ENCODE data around the gene SCAP. TPM values are rescaled to one million over a fixed set of nuclear protein-coding genes. Genes with fewer than 3 reads are reported as not detected.

SCAP gene
- total RNA-seq, 4 donors from 2014 or later, result 73.4 to 128 (median 88.4) TPM

DNA sequence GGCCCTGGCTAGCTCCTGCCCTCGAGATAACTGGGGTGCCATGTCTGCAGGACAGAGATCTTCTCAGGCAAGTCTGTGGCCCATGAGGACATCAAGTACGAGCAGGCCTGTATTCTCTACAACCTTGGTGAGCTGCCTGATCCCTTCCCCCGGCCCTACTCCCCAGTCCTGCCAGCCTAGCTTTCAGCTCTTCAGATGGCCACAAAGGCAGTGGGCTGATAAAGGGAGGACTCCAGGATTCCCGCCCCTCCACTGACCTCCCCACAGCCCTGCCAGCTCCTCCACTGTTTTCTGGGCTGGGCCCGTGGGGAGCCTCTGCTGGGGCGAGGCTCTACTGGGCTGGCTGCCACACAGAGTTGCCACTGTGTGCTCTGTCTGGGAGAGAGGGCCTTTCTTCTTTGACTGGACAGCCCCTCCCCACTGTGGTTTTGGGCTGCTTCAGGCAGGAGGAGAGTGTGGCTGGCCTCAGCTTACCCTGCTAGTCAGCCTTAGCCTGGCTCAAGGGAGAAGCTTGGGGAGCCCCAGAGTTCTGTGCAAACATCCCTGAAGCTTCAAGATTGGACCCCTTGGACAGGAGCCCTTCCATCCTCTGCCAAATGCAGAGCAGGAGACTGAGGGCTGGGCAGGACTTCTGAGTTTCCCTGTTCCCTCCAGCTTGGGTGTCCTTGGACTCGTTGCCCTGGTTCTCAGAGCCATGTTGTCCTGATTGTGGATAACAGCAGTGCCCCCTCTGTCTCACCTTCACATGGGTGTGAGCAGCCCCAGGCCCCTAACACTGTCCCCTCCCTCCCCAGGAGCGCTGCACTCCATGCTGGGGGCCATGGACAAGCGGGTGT, 70.6 kb downstream of the SCAP start:
- Histone ChIP-seq H3K4me1 (peaks cover 0 to 42% (median 19%) of the 10 kb centered on the region in 4 donors), H3K27me3 (no peaks in the 10 kb centered on the region), H3K36me3 (peaks cover 0 to 70% (median 27%) of the 10 kb centered on the region in 3 donors), H3K27ac (peak overlapping the region; percentile 59 to 90 (median 78)), H3K9me3 (no peaks in the 10 kb centered on the region), H3K4me3 (no peak overlapping the region)
- no peak for TF ChIP-seq EP300 (IDR thresholded peaks at IDR 0.05)
- no peak for TF ChIP-seq POLR2A (IDR thresholded peaks at IDR 0.05)
- TF ChIP-seq, protein P1, sequence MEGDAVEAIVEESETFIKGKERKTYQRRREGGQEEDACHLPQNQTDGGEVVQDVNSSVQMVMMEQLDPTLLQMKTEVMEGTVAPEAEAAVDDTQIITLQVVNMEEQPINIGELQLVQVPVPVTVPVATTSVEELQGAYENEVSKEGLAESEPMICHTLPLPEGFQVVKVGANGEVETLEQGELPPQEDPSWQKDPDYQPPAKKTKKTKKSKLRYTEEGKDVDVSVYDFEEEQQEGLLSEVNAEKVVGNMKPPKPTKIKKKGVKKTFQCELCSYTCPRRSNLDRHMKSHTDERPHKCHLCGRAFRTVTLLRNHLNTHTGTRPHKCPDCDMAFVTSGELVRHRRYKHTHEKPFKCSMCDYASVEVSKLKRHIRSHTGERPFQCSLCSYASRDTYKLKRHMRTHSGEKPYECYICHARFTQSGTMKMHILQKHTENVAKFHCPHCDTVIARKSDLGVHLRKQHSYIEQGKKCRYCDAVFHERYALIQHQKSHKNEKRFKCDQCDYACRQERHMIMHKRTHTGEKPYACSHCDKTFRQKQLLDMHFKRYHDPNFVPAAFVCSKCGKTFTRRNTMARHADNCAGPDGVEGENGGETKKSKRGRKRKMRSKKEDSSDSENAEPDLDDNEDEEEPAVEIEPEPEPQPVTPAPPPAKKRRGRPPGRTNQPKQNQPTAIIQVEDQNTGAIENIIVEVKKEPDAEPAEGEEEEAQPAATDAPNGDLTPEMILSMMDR (IDR thresholded peaks at IDR 0.05), result no peak
- 24 to 35% methylated on average over 8 to 9 of the region's 9 CpGs for WGBS, 2 donors
- DNase-seq (ENCODE audit: low spot score in 2 of 2), result peak; percentile 28 to 52

DNA sequence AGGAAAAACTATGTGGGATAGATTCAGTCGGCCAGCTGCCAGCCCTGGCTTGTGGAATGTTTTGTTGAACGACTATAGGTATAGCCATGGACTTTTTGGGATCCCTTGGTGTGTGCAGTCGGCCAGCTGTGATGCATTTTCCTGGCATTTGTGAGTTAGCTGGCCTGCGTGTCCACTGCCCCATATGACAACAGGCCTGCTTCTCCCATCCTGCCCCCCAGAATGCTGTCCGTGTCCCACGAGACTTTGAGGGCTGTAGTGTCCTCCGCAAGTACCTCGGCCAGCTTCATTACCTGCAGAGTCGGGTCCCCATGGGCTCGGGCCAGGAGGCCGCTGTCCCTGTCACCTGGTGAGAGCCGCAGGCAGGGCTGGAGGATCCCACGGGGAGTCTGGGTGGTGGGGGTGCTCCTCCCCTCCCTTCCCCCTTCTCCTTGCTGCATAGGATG, 71.3 kb downstream of the SCAP start:
- Histone ChIP-seq H3K9me3 (no peaks in the 10 kb centered on the region), H3K27ac (peak overlapping the region; percentile 59 to 90 (median 78)), H3K4me1 (peaks cover 0 to 42% (median 19%) of the 10 kb centered on the region in 4 donors), H3K4me3 (no peak overlapping the region), H3K36me3 (peaks cover 0 to 70% (median 20%) of the 10 kb centered on the region in 3 donors), H3K27me3 (no peaks in the 10 kb centered on the region)
- DNase-seq (ENCODE audit: low spot score in 2 of 2), result no peak
- WGBS, 2 donors, result 62 to 76% methylated on average over 8 to 13 of the region's 13 CpGs
- TF ChIP-seq EP300 (IDR thresholded peaks at IDR 0.05) (no peak), POLR2A (IDR thresholded peaks at IDR 0.05) (no peak)
- TF ChIP-seq, protein P1 (IDR thresholded peaks at IDR 0.05), result no peak

GRCh38 chr3:47399531-47400270, 76.0 kb downstream of the SCAP start:
- Histone ChIP-seq H3K36me3 (peaks cover 0 to 46% (median 0%) of the 10 kb centered on the region in 3 donors), H3K27ac (no peak overlapping the region), H3K4me3 (no peak overlapping the region), H3K4me1 (peaks cover 0 to 50% (median 17%) of the 10 kb centered on the region in 4 donors), H3K27me3 (no peaks in the 10 kb centered on the region), H3K9me3 (no peaks in the 10 kb centered on the region)
- TF ChIP-seq, protein P1 (IDR thresholded peaks at IDR 0.05), result no peak
- TF ChIP-seq EP300 (IDR thresholded peaks at IDR 0.05) (no peak), POLR2A (IDR thresholded peaks at IDR 0.05) (no peak)
- no peak for DNase-seq (ENCODE audit: low spot score in 2 of 2)
- WGBS, 2 donors, result 84 to 86% methylated on average over 9 of the region's 9 CpGs

DNA sequence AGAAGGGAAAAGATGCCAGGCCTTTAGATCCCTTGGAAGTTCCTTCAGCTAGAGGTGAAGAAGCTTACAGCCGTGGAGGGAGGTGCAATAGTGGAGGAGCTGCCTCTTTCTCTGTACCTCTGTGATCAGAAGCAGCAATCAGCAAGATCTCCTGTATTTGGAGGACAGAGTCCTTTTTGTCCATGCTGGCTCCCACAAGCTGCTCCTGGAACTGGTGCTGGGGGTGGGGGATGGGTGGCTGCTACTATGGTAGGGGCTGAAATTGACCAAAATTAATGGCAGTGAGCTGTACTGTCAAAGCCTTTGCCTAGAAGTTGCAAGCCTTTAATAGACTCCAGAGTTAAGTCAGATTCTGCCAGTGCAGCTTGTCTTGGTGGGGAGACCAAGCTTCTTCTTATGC, 76.7 kb downstream of the SCAP start:
- 52 to 64% methylated on average over 1 of the region's 1 CpG for WGBS, 2 donors
- TF ChIP-seq, protein P1 (IDR thresholded peaks at IDR 0.05), result no peak
- no peak for TF ChIP-seq EP300 (IDR thresholded peaks at IDR 0.05)
- TF ChIP-seq POLR2A (IDR thresholded peaks at IDR 0.05), result no peak

More for the DNA sequence above, 76.7 kb downstream of the SCAP start:
- DNase-seq (ENCODE audit: low spot score in 2 of 2), result no peak
- H3K4me3 ChIP-seq, result no peak overlapping the region
- peaks cover 0 to 50% (median 18%) of the 10 kb centered on the region in 4 donors for H3K4me1 ChIP-seq
- peaks cover 0 to 46% (median 0%) of the 10 kb centered on the region in 3 donors for H3K36me3 ChIP-seq
- H3K27me3 ChIP-seq, result no peaks in the 10 kb centered on the region
- no peaks in the 10 kb centered on the region for H3K9me3 ChIP-seq
- peak overlapping the region in 1 of 4 donors; percentile 11 for H3K27ac ChIP-seq

Data from tibial nerve (tissue), 4 donors.